Activated CD4-positive, CD25-positive, alpha-beta regulatory T cell (primary cell): ENCODE data around the gene SARDH.

Experiments
- DNase-seq, 4 experiments: peaks; one replicate each; lab custom pipeline; 2025; lab: John Stamatoyannopoulos, UW

The SARDH gene

DNA sequence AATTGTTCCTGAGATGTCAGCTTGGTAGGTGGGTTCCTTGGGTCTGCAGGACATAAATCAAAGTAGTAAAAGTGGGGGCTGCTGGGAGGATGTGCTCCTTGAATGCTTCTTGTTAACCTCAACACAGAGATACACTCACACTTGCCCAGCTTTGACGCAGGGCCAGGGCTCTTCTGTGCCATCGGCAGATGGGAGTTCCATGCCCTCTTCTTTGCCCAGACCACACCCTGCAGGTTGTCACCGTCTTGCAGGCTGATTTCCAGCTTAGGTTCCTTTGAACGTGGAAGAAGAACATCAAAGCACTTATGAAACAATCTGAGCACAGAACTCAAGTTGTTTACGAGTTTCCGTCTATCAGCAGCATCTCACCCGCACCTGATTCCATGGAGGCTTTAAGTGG lies 91.0 kb downstream of the SARDH start:
- no peak for DNase-seq

DNA sequence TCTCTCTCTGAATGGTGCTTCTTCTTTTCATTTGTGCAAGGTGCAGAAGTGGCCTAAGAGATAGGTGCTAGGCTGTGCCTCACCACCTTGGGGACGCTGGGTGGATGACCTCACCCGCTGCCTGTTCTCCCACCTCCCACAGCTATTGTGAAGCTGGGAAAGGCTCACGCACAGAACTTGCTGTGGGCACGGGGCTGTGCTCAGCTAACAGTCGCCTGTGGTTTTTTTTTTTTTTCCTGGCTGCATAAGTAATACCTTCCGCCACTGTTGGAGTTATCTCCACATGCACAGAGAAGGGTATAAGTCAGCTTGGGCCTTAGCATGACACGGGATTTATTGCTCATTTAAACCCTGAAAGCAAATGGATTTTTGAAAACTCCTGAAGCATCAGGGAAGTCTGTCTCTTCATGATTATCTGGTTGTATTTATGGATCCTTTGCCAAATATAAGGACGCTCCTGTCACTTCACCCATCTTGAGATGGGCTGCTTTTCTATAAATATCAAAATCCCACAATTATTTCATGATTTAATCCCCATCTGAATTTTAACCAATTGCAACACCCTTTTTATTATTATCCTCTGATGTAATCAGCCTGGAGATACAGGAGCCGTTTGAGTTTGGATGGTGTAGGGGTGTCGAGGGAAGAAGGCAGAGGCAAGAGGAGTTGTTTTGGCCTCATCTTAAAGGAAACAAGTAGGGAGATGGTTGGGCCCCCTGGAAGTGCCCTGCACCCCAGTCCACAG lies 93.0 kb downstream of the SARDH start:
- no peak for DNase-seq

DNA sequence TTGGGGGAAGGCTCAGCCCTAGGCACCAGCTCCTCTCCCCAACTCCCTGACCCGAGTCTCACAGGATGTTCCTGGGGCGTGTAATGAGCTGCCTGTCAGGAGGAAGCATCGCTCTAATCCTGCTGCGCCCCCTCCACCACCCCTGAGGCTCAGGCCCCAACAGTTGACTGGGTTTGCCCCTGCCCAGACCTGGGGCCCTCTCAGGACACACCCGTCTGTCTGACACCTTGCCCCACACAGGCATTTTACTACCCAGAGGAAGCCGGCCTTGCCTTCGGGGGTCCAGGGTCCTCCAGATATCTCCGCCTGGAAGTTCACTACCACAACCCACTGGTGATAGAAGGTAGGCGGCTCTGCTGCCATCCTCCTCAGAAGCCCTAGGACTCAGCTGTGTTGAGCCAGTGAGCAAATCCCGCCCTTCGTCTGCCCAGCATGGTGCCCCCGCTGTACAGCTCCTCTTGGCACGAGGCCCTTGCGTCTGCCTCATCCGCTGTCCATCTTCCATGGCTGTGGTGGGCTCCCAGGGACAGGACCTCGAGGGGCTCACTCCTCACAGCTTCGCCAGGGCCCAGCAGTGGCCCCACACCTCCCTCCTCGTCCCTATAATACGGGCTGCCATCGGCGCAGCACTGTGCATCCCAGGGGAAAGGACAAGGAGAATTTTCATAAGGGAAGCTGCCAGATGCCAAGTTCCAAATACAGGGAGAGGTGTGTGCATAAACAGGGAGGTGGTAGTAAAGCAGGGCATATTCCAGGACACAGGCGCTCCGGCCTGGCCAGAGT lies 94.0 kb downstream of the SARDH start:
- no peak for DNase-seq

DNA sequence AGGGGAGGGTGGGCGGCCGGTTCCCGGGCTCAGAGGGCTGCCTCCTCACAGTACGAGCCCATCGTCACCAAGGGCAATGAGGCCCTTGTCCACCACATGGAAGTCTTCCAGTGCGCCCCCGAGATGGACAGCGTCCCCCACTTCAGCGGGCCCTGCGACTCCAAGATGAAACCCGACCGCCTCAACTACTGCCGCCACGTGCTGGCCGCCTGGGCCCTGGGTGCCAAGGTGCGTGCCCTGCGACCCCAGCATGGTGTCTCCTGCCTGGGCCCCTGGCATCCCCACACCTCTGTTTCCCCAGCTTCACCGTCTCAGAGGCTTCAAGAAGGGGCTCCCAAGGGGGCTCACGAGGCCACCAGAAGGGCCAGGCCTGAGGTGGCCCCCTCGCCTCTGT lies 94.8 kb downstream of the SARDH start:
- DNase-seq, result no peak

DNA sequence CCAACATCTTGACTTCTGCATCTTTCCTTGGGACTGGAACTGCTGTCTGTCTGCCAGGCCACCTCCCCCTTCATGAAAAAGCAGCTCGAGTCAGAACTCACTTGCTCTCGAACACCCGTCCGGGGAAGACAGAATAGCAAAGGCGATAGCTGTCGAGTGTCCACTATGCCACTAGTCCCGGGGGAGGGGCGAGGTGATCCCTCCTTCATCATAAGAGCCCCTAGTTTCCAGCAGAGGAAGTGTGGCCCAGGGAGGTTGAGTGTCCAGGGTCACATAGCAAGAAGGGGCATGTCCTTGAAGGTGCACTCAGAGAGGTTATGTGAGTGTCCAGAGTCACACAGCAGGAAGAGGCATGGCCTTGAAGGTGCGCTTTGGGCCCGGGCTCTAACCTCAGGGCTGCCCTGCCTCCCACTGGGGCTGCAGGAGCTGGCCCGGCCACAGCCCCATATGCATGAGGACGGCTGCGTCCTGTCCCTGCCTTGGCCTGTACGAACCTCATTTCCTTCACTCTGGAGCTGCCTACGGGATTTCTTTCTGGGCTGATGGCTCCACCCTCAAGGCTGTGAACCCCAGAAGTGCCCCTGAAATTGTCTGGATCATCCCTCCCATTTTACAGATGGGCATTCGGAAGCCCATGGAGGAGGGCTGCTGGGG lies 95.3 kb downstream of the SARDH start:
- DNase-seq, result no peak

DNA sequence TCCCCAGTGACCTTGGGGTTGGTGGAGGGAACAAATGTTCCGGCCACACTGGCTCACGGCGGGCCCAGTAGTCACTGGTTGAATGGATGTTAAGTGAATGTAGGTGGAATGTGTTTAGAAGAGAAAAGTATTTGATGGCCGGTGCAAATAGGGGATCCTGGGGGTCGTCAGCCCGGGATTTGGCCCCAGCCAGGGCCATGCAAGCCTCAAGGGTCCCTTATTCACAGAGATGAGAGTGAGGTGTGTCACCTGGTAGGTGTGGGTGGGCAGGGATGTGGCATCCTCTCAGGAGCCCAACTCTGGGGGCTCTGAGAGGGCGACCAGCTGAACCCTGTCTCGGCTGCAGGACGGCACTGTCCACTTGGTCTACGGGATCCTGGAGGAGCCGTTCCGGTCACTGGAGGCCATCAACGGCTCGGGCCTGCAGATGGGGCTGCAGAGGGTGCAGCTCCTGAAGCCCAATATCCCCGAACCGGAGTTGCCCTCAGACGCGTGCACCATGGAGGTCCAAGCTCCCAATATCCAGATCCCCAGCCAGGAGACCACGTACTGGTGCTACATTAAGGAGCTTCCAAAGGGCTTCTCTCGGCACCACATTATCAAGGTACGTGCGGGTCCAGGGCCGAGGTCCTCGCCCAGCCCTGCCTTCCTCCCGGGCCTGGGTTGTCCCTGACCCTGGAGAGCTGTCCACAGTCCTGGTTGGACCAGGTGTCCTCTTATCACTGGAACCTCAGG lies 96.1 kb downstream of the SARDH start:
- DNase-seq, result no peak

DNA sequence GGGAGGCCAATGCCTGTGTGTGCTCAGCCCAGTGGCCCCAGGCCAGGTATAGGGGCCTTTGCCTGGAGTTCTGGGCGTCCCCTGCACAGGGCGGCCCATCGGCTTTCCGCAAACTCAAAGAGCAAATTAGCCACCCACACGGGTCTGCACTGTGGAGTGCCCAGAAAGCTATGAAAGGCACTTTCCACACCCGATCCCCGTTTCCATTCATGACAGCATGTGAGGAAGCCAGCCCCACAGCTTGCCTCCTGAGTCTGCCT lies 96.8 kb downstream of the SARDH start:
- DNase-seq, result no peak

DNA sequence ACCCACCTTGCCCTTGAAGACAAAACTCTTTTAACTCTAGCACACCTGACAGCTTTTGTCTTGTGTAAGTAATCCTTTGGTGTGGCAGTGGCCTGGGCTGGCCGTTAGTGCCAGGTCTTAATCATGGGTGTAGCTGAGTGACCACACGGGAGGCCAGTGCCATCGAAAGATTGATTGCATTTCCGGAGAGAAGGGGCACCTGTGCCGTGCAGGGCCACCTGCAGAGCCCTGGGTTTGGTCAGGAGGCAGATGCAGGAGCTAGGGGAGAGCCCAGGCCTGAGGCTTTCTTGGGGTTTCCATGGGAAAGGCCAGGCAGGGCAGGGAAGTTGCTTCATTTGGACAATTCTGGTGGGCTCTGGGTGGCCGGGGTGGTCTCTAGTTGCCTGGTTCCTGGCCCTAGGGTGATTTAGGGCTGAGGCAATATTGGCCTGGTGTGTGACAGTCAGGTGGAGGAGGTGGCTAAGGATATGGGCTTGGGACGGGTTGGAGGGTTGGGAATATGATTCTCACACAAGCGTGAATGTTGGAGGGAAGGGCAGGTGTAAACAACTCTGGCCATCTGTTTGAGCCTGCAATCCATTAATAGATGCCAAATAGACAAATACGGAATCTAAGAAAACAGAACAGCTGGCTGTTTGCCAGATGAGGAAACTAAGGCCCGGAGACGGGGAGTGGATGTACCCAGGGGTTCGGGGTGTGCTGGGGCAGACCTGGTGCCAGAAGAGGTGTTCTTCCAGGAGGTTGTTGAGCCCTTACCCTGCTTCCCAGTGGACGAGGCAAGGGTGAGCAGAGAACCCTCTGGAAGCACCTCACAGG lies 97.4 kb downstream of the SARDH start:
- DNase-seq, result no peak

DNA sequence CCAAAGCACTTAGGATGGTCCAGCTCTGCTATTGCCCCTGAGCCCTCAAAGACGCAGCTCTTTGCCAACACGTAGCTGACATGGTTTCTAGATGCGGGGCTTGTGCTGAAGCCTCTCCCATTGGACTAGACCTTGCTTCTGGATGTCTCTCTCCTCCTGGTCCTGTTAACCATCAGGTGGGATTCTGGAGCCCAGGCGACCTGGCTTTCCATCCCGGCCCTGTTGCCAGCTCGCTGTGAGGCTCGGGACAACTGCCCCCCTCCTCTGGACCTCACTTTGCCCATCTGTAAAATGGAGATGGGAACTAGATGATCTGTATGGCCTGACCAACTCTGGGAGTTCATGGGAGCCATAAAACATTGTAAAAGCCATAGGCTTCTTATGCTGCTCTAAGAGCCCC lies 98.0 kb downstream of the SARDH start:
- no peak for DNase-seq

DNA sequence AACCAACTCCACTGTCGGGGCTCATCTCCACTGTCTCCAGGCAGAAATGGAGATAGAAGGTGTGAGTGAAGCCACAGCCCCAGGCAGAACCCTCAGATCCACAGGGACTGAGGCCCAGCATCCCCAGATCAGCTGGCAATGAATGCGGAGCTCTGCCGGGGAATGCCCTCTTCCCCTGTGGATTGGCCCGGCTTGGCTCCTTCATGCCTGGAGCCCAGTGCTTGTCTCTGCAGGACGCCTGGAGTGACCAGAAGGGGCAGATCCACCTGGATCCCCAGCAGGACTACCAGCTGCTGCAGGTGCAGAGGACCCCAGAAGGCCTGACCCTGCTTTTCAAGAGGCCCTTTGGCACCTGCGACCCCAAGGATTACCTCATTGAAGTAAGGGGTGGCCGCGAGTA lies 98.5 kb downstream of the SARDH start:
- DNase-seq, result no peak

DNA sequence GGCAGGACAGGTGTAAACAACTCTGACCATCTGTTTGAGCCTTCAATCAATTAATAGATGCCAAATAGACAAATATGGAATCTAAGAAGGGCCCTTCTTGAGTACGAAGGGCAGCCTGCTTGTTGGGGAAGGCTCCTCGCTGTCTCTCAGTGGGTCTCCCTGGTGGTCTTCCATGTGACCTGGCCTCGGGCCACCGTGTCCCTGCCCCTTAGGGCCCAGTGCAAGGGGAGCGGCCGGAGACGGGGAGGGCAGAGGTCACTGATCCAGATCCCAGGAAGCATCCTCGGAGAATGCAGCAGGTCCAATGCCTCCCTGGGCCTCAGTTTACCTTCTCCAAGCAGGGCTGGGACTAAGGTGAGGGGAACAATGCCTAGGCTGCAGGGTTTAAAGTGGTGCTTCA lies 99.4 kb downstream of the SARDH start:
- no peak for DNase-seq

DNA sequence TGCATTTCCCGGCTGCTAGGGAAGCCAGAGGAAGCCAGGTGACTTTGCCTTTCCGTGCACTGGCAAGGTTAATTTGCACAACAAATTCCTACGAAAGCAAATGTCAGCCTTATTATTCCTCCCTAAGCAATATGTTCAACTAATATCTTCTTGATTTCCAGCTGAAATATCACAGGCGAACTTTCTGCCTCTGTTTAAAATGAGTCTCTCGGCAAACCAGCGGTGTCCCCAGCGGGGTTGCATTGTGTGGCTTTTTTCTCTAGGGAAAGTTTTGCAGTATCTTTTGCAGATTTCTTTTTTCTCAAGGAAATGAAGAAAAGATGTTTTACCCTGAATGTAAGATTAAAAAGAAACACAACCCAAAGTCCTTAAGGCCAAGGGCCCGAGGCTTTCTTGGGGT lies 100.1 kb downstream of the SARDH start:
- no peak for DNase-seq

DNA sequence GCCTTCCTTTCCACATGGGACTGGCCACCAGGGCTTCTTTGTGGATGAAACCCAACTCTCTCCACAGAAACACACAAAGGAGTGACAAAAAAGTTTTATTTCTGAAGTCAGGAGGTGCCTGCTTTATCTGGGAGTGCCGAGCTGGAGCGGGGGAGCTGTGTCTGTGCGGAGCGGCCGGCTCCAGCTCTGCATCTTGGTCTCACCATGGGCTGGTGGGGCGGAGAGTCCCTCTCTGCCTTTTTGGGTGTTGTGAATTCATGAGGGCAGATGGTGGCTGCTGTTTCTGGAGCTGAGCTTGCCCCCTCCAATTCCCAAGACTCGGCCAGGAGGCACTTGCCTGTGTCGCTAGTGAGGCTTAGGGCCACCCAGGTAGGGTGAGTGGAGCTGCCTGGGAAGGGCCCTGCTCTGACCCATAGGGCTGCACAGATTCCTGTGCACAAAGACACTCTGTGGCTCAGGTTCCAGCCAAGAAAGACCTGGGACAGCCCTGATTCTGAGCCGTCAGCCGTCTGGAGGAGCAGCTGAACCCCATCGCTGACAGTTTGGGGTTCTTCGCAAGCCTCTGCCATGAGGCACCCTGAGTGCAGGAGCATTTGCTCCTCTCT lies 100.6 kb downstream of the SARDH start:
- no peak for DNase-seq

DNA sequence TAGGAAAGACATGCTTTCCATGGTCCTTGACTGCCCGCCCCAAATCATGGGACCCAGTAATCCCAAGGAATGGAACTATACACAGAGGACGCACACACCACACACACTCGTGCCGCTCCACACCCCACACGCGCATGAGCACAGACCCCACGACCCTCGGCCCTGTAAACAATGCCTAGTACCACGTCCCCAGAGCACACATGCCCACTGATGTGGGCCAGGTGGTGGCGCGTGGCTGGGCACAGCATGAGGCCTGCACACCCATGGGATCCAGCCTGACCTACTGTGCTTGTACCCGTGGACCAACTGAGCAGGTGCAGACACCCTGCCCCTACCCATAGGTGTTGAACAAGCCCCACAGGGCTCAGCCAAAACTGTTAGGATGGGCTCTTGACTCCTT lies 101.2 kb downstream of the SARDH start:
- DNase-seq, result no peak

DNA sequence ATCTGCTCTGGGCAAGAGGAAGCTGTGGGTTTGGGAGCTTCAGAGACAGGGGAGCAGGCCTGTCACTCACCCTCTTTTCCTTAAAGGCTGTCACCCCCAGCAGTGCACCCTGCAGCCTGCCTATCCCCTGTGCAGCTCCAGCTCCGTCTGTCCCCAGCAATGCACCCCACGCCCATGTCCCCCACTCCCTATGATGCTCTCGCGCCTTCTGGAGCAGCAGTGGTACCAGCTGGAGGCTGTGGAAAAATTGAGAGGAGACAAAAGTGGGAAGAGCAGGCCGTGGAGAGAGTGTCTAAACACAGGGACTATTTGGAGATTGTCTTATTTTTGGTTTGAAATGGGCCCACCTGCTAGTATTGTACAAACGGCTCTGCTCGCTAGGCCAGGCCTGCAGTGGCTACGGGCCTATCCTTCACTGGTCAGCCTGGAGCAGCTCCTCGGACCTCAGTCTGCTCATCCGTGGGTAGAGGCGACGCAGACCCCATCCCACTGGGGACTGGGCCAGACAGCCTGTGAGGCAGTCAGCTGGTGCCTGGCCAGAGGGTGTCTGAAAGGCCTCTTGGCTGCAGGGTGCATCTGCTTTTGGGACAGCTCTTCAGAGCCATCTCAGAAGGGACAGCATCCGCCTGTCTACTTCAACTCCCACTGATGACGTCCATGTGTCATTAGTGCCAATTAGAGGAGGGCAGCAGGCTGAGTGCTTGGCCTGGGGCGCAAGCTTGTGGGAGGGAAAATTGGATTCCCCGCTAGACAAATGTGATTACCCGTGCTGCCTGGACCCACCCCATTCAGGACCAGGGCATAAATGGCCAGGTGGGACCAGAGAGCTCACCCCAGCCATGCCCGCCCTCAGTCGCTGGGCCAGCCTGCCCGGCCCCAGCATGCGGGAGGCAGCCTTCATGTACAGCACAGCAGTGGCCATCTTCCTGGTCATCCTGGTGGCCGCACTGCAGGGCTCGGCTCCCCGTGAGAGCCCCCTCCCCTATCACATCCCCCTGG lies 102.3 kb downstream of the SARDH start, which contains the start of gene DBH:
TSS of gene DBH (plus strand) at position 831 of the 999 bp plus-strand sequence. CDS start at position 840, 9 bp downstream.
- DNase-seq, result no peak

DNA sequence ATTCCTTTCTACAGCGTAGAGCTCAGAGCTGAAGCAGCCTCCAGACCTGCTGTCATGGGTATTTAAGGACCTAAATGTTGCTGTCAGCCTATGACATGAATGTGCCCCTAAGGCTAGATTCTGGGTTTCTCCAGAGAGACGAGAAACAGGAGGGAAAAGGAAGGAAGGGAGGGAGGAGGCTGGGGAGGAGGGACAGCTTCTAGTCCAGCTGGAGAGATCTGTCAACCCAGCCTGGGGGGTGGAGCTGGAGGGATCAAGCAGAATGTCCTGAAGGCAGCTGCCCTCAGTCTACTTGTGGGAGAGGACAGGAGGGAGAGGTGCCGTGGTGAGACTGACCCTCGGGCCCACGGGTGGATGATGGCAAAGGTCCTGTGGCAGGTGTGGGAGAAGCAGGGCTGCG lies 103.1 kb downstream of the SARDH start:
- no peak for DNase-seq

DNA sequence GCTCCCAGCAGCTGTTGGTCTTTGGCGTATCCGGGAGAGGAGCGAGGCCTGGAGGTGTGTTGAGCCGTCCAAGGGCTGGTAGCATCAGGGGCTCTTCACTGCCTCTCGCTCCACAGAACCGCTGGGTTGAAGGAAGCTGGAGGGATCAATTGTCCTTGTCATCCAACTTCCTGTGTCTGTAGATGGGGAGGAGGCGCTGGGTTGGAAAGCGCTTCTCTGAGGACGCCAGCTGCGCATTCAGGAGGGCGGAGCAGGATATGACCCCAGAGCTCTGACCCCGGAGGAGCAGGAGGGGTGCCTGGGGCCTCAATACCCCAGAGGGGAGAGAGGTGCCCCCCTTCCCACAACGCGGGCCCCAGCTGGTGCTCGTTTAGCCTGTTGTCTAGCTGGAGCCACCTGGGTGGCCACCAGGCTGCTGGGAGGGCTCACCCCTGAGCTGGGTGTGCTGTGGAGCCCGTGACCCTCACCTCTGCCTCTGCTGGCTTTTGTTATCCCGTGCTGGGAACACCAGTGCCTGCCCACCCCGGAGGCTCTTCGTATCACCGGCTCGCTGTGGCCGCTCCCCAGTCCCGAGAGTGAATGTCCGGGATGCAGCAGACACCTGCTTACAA lies 104.0 kb downstream of the SARDH start:
- no peak for DNase-seq

DNA sequence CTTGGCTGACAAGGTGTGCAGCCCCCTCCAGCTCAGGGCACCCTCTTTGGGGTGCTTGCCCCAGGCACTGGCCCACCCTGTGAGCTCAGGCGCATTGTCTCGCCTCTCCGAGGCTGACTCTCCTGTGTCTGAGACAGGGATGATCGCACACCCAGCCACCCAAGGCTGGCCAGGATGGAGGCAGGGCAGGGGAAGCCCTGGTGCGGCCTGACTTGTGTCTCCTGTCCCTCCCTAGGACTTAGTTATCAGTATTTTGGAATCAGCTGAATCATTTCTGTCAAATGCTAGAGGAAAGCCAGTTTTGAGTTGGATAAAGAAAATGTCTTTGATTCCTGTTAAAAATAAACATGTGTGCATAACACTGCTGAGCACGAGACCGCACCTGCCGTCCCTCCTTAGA lies 104.5 kb downstream of the SARDH start:
- DNase-seq, result no peak

DNA sequence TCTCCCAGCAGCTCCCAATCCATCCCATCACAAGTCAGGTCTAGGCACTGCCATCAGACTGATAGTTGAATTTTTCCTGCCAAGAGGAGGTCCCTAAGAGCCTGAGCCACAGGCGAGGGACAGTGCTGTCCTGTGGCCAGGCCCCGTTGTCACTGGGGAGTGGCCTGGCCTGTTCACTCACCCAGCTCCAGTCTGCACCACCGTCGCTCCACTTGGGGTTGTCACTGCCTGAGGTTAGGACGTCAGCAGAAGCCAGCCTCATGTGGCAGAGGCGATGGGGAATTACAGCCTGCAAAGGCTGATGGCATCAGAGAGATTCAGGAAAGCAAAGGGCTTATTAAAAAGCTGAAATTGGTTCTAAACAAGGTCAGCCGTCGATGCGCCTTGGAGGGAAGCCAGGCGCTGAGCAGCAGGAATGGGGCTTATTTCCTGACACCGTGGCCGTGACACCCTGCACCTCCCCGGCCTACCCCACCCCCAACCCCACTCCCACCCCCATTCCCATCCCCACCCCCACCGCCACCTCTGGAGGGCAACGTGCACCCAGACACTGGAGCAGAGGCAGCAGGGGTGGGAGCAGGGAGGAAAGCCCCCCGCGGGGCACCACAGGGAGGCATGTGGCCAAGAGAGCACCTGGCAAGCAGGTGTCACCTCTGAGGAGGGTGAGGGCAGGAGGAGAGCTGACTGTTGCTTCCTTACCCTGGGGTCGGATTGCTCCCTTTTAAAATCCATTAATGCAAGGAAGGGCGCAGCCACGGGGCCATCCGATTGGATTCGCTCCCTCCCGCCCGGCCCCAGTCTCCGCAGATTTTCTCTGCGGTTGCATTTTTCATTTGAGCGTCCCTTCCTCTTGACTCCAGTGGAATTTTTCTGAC lies 105.1 kb downstream of the SARDH start:
- no peak for DNase-seq
